KMS-11 (cell line): ENCODE results near the gene CDKN2D.

ENCODE experiments used
- H2AFZ ChIP-seq: fragments of 200-600 bp; sonication (generic); 2 replicates; pipeline ENCODE4 v1.6.1; 2016; ENCODE audit warnings: antibody characterized with exemption, mixed run types, low read depth
- H3K27ac ChIP-seq: fragments of 200-600 bp; sonication (generic); 2 replicates; pipeline ENCODE4 v1.6.1; 2016; ENCODE audit warnings: mild to moderate bottlenecking, mixed run types
- H3K27me3 ChIP-seq: fragments of 200-600 bp; sonication (generic); 2 replicates; pipeline ENCODE4 v1.6.1; 2017; ENCODE audit warnings: mild to moderate bottlenecking, low read depth, mixed run types, moderate library complexity; ENCODE audit not compliant: insufficient read depth
- H3K36me3 ChIP-seq: fragments of 200-600 bp; sonication (generic); 2 replicates; pipeline ENCODE4 v1.6.1; 2017; ENCODE audit warnings: mild to moderate bottlenecking, mixed run types; ENCODE audit not compliant: insufficient read depth
- H3K4me1 ChIP-seq: fragments of 200-600 bp; sonication (generic); 2 replicates; pipeline ENCODE4 v1.6.1; 2016; ENCODE audit warnings: mild to moderate bottlenecking, low read depth, mixed run types; ENCODE audit not compliant: poor library complexity, severe bottlenecking
- H3K4me2 ChIP-seq: fragments of 200-600 bp; sonication (generic); 2 replicates; pipeline ENCODE4 v1.7.0; 2016; ENCODE audit warnings: mild to moderate bottlenecking, mixed run types
- H3K4me3 ChIP-seq: fragments of 200-600 bp; sonication (generic); IDR thresholded peaks from 2 replicates; pipeline ENCODE4 v1.6.1; 2017; ENCODE audit warnings: low read depth, low read length, mixed read lengths; ENCODE audit not compliant: insufficient read depth
- H3K79me2 ChIP-seq: fragments of 200-600 bp; sonication (generic); 2 replicates; pipeline ENCODE4 v1.6.1; 2016; ENCODE audit warnings: low read depth, mixed run types; ENCODE audit not compliant: insufficient read depth
- H3K9ac ChIP-seq: fragments of 200-600 bp; sonication (generic); 2 replicates; pipeline ENCODE4 v1.6.1; 2016; ENCODE audit warnings: mild to moderate bottlenecking, mixed run types
- H4K20me1 ChIP-seq: fragments of 200-600 bp; sonication (generic); 2 replicates; pipeline ENCODE4 v1.6.1; 2016; ENCODE audit warnings: mild to moderate bottlenecking, mixed run types; ENCODE audit not compliant: insufficient read depth
- TF ChIP-seq, protein P1 (sequence below): fragments of 200-600 bp; sonication (generic); conservative IDR thresholded peaks from 2 replicates; pipeline ENCODE4 v1.6.1; 2017; ENCODE audit warnings: low read depth, mild to moderate bottlenecking, antibody characterized with exemption, low read length, moderate library complexity, mixed read lengths

CDKN2D gene

DNA sequence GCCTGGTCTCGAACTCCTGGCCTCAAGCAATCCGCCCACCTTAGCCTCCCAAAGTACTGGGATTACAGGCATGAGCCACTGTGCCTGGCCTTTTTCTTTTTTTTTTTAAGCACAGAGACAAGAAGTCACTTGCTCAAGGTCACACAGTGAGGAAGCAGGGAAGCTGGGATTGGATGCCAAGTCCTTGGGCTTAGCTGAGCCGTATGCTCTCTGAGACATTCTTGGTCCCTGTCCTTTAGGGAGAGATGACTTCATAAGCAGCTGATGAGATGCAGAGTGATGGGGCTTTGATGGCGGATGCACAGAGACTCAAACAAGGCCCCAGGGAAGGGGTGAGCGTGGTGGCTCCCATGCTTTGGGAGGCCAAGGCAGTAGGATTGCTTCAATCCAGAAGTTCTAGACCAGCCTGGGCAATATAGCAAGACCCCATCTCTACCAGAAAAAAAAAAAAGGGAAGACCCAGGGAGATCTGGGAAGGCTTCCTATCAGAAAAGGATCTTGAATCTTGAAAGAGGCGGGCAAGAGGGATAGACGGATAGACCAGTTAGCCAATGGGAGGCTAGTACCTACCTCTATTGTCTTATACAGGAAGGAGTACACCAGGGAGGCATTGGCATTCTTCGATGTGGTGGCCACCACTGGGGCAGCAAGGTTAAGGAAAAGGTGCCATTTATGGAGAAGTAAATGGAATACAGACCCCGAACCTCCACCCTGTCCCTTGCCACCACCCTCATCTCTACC, 14.4 kb upstream of the CDKN2D start:
- H3K4me3 ChIP-seq = no peak overlapping the region
- peaks cover 21% of the 10 kb centered on the region for H3K27me3 ChIP-seq
- no peaks in the 10 kb centered on the region for H3K79me2 ChIP-seq
- TF ChIP-seq, protein P1, sequence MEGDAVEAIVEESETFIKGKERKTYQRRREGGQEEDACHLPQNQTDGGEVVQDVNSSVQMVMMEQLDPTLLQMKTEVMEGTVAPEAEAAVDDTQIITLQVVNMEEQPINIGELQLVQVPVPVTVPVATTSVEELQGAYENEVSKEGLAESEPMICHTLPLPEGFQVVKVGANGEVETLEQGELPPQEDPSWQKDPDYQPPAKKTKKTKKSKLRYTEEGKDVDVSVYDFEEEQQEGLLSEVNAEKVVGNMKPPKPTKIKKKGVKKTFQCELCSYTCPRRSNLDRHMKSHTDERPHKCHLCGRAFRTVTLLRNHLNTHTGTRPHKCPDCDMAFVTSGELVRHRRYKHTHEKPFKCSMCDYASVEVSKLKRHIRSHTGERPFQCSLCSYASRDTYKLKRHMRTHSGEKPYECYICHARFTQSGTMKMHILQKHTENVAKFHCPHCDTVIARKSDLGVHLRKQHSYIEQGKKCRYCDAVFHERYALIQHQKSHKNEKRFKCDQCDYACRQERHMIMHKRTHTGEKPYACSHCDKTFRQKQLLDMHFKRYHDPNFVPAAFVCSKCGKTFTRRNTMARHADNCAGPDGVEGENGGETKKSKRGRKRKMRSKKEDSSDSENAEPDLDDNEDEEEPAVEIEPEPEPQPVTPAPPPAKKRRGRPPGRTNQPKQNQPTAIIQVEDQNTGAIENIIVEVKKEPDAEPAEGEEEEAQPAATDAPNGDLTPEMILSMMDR = no peak
- no peaks in the 10 kb centered on the region for H3K4me1 ChIP-seq
- no peak overlapping the region for H3K4me2 ChIP-seq
- no peak overlapping the region for H3K9ac ChIP-seq
- H4K20me1 ChIP-seq = no peaks in the 10 kb centered on the region
- no peaks in the 10 kb centered on the region for H3K36me3 ChIP-seq
- H3K27ac ChIP-seq = no peak overlapping the region
- no peak overlapping the region for H2AFZ ChIP-seq

DNA sequence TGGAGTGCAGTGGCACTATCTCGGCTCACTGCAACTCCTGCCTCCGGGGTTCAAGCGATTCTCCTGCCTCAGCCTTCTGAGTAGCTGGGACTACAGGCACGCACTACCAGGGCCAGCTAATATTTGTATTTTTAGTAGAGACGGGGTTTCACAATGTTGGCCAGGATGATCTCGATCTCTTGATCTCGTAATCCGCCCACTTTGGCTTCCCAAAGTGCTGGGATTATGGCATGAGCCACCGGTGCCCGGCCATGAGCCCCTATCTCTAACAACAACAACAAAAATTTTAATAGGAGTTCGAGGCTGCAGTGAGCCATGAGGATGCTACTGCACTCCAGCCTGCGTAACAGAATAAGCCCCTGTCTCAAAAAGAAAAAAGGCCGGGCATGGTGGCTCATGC, 13.3 kb upstream of the CDKN2D start:
- no peaks in the 10 kb centered on the region for H3K4me1 ChIP-seq
- no peak overlapping the region for H3K9ac ChIP-seq
- TF ChIP-seq, protein P1 = no peak
- no peaks in the 10 kb centered on the region for H3K36me3 ChIP-seq
- no peak overlapping the region for H3K4me3 ChIP-seq
- no peaks in the 10 kb centered on the region for H4K20me1 ChIP-seq
- peaks cover 25% of the 10 kb centered on the region for H3K27me3 ChIP-seq
- H3K27ac ChIP-seq = no peak overlapping the region
- no peaks in the 10 kb centered on the region for H3K79me2 ChIP-seq
- H2AFZ ChIP-seq = no peak overlapping the region
- H3K4me2 ChIP-seq = no peak overlapping the region

DNA sequence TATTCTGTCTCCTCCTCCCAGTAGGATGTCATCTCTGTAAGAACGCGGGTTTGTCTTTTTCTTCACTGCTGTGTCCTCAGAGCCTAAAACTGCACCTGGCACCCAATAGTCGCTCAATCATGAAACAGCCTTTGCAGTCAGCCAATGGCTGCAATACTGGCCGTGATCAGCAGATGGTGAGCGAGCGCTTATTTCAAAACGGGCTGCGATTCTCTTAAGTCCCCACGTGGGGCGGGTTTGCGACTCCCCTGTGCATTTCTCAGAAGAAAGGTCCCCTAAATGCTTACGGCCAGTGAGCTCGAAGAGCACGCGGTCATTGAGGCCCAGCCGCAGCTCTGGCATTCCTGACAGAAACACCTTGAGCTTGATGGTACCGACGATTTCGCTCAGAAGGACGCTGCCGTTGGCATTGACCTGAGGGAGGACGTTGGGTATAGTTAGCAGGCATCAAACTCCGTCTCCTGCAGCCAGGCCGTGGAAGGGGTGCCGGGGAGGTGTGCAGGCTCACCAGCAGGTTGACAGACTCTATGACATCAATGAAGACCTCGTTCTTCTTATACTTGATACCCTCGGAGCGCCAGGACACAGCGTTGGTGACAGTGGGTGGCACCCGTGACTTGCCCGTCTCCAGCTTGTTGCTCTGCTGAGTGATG, 12.3 kb upstream of the CDKN2D start:
- no peaks in the 10 kb centered on the region for H3K79me2 ChIP-seq
- no peak overlapping the region for H3K27ac ChIP-seq
- TF ChIP-seq, protein P1 = peak; percentile 91
- H4K20me1 ChIP-seq = no peaks in the 10 kb centered on the region
- H3K4me1 ChIP-seq = no peaks in the 10 kb centered on the region
- no peaks in the 10 kb centered on the region for H3K36me3 ChIP-seq
- no peak overlapping the region for H3K9ac ChIP-seq
- peaks cover 23% of the 10 kb centered on the region for H3K27me3 ChIP-seq
- H3K4me3 ChIP-seq = no peak overlapping the region
- peak overlapping the region; percentile 18; the same call in 1 of the 2 replicates for H3K4me2 ChIP-seq
- peak overlapping the region; percentile 63 for H2AFZ ChIP-seq

DNA sequence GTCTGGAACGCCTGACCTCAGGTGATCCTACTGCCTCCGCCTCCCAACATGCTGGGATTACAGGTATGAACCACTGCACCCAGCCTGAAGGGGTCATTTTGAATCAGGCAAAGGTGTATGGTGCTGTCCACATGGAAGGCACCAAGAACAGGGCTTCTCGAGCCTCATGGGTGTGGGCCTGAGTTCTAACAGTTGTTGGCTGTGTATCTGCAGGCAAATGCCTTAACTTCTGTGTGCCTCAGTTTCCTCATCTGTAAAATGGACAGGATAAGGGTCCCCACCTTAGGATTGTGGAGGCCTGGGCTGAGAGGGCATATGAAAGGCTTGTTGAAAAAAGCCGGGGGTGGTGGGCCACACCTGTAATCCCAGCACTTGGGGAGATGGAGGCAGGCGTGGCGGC, 9.2 kb upstream of the CDKN2D start:
- Histone ChIP-seq H4K20me1 (no peaks in the 10 kb centered on the region), H3K4me1 (no peaks in the 10 kb centered on the region), H3K27me3 (peaks cover 4% of the 10 kb centered on the region; the same call in 1 of the 2 replicates), H3K27ac (no peak overlapping the region), H3K79me2 (no peaks in the 10 kb centered on the region), H3K4me3 (no peak overlapping the region), H3K9ac (no peak overlapping the region), H3K36me3 (no peaks in the 10 kb centered on the region), H2AFZ (no peak overlapping the region), H3K4me2 (no peak overlapping the region)
- TF ChIP-seq, protein P1 = no peak
